K562 (cell line): ENCODE measurements around the gene NR3C2.

ENCODE experiments used
- CTCF ChIP-seq, 3 experiments: IDR thresholded peaks in 2 of 3; conservative IDR thresholded peaks in 1 of 3; 2 replicates each; pipeline ENCODE4 v1.5.1; 2011 to 2012; ENCODE audit warnings: low read length in 3 of 3, mild to moderate bottlenecking in 3 of 3, control low read depth in 2 of 3, improper control_type of control experiment in 1 of 3, inconsistent platforms in 1 of 3, low read depth in 1 of 3, mixed read lengths in 1 of 3, moderate library complexity in 1 of 3; ENCODE audit not compliant: insufficient read depth in 2 of 3
- NCOA2 ChIP-seq, 2 experiments: fragments of 450-650 bp; IDR thresholded peaks; 2 replicates each; pipeline ENCODE4 v1.6.1; 2018; ENCODE audit warnings: mild to moderate bottlenecking in 2 of 2, moderate library complexity in 1 of 2; ENCODE audit not compliant: partially characterized antibody in 2 of 2
- TF ChIP-seq, protein P1 (sequence below), 2 experiments: IDR thresholded peaks; 2 replicates each; pipeline ENCODE4 v1.6.1; 2012; ENCODE audit warnings: improper control_type of control experiment in 2 of 2, low read depth in 2 of 2, low read length in 2 of 2, borderline replicate concordance in 1 of 2
- TF ChIP-seq, protein P2 (sequence below), 2 experiments: IDR thresholded peaks in 1 of 2; conservative IDR thresholded peaks in 1 of 2; 2 replicates each; pipeline ENCODE4 v1.6.1; 2016; ENCODE audit warnings: low read depth in 2 of 2, mild to moderate bottlenecking in 1 of 2, missing compliant biosample characterization in 1 of 2, missing genetic modification characterization in 1 of 2, moderate library complexity in 1 of 2

- TF ChIP-seq, protein P1, sequence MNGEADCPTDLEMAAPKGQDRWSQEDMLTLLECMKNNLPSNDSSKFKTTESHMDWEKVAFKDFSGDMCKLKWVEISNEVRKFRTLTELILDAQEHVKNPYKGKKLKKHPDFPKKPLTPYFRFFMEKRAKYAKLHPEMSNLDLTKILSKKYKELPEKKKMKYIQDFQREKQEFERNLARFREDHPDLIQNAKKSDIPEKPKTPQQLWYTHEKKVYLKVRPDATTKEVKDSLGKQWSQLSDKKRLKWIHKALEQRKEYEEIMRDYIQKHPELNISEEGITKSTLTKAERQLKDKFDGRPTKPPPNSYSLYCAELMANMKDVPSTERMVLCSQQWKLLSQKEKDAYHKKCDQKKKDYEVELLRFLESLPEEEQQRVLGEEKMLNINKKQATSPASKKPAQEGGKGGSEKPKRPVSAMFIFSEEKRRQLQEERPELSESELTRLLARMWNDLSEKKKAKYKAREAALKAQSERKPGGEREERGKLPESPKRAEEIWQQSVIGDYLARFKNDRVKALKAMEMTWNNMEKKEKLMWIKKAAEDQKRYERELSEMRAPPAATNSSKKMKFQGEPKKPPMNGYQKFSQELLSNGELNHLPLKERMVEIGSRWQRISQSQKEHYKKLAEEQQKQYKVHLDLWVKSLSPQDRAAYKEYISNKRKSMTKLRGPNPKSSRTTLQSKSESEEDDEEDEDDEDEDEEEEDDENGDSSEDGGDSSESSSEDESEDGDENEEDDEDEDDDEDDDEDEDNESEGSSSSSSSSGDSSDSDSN (IDR thresholded peaks at IDR 0.05; ENCODE audit: borderline replicate concordance in 1 of 2, low read depth in 2 of 2, low read length in 2 of 2), result no peak
- TF ChIP-seq NCOA2 (IDR thresholded peaks at IDR 0.05; ENCODE audit: partially characterized antibody in 2 of 2) (no peak), CTCF (IDR thresholded peaks at IDR 0.05 in 2 of 3, conservative IDR thresholded peaks at IDR 0.05 in 1 of 3; ENCODE audit: insufficient read depth in 2 of 3, low read depth in 1 of 3, low read length in 3 of 3) (no peak)
- TF ChIP-seq, protein P2, sequence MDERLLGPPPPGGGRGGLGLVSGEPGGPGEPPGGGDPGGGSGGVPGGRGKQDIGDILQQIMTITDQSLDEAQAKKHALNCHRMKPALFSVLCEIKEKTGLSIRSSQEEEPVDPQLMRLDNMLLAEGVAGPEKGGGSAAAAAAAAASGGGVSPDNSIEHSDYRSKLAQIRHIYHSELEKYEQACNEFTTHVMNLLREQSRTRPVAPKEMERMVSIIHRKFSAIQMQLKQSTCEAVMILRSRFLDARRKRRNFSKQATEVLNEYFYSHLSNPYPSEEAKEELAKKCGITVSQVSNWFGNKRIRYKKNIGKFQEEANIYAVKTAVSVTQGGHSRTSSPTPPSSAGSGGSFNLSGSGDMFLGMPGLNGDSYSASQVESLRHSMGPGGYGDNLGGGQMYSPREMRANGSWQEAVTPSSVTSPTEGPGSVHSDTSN (CRISPR knock-in tag; IDR thresholded peaks at IDR 0.05; ENCODE audit: low read depth), result no peak
- TF ChIP-seq, protein P2 (tag; conservative IDR thresholded peaks at IDR 0.05; ENCODE audit: low read depth), result no peak
These were observed 82.4 kb downstream of the NR3C2 start for GRCh38 chr4:148359769-148360168.
